Measurements from ENCODE around the gene HPN. TPM values are rescaled to one million over a fixed set of nuclear protein-coding genes. Genes with fewer than 3 reads are reported as not detected.

Gene HPN
- 0.08 to 0.11 TPM (median 0.09 TPM) in 5 replicates for total RNA-seq (2022; extraction: Qiagen RNA extraction)

GRCh38 chr19:35041548-35042055, at the start of gene HPN:
Gene HPN, plus strand, starts transcription at chr19:35041721. Its CDS starts 786 bp downstream, at chr19:35042507.

GRCh38 chr19:34999498-35000337, 41.8 kb upstream of the HPN start, which contains the start of gene GRAMD1A:
Gene GRAMD1A, plus strand, starts transcription at chr19:35000323. Its CDS starts 156 bp downstream, at chr19:35000479.

GRCh38 chr19:35030257-35031071, 11.1 kb upstream of the HPN start, which contains the start of gene SCN1B:
Gene SCN1B, plus strand, starts transcription at chr19:35030470. Its CDS starts 351 bp downstream, at chr19:35030821.

GRCh38 chr19:35115177-35115951, 73.8 kb downstream of the HPN start, which contains the start of gene FXYD3:
Gene FXYD3, plus strand, starts transcription at chr19:35115823. Its CDS starts 3,554 bp downstream, at chr19:35119377.

Other genes with a start within 250 kb of the HPN start
- 4.4 to 6.0 TPM (median 4.8 TPM) in 5 replicates for gene ZNF30, start 114.8 kb upstream of the HPN start, total RNA-seq (2022; extraction: Qiagen RNA extraction)
- 1.3 to 2.1 TPM (median 1.5 TPM) in 5 replicates for gene ZNF792, start 77.5 kb upstream of the HPN start, total RNA-seq (2022; extraction: Qiagen RNA extraction)
- 131 to 148 TPM (median 145 TPM) in 5 replicates for gene GRAMD1A, start 41.4 kb upstream of the HPN start, total RNA-seq (2022; extraction: Qiagen RNA extraction)
- gene SCN1B, start 11.3 kb upstream of the HPN start, total RNA-seq (2022; extraction: Qiagen RNA extraction) = 11.1 to 20.6 TPM (median 20.1 TPM) in 5 replicates
- gene FXYD3, start 74.1 kb downstream of the HPN start, total RNA-seq (2022; extraction: Qiagen RNA extraction) = 0.50 to 0.91 TPM (median 0.80 TPM) in 5 replicates
- 0.10 to 0.41 TPM (median 0.28 TPM) in 5 replicates for gene LGI4, start 93.3 kb downstream of the HPN start, total RNA-seq (2022; extraction: Qiagen RNA extraction)
- gene FXYD1, start 97.1 kb downstream of the HPN start, total RNA-seq (2022; extraction: Qiagen RNA extraction) = 0.10 to 0.83 TPM (median 0.31 TPM) in 5 replicates
- 0.13 to 0.27 TPM (median 0.17 TPM) in 4 of 5 replicates, not detected in the other for gene FXYD7, start 101.5 kb downstream of the HPN start, total RNA-seq (2022; extraction: Qiagen RNA extraction)
- 179 to 222 TPM (median 213 TPM) in 5 replicates for gene FXYD5, start 113.0 kb downstream of the HPN start, total RNA-seq (2022; extraction: Qiagen RNA extraction)
- not detected in 5 replicates for gene FAM187B, start 187.0 kb downstream of the HPN start, total RNA-seq (2022; extraction: Qiagen RNA extraction)
- gene LSR, start 207.3 kb downstream of the HPN start, total RNA-seq (2022; extraction: Qiagen RNA extraction) = 8.1 to 11.4 TPM (median 9.9 TPM) in 5 replicates
- 111 to 164 TPM (median 154 TPM) in 5 replicates for gene USF2, start 227.2 kb downstream of the HPN start, total RNA-seq (2022; extraction: Qiagen RNA extraction)
- 0.03 to 0.25 TPM (median 0.10 TPM) in 4 of 5 replicates, not detected in the other for gene HAMP, start 240.8 kb downstream of the HPN start, total RNA-seq (2022; extraction: Qiagen RNA extraction)

Data from A549 treated with AZD2906 at 1 μM for 4 hours (cell line).